Endometrium (tissue), 2 donors: Measurements from ENCODE around the gene HIVEP3.

Experiments used
- FAIRE-seq: peaks from 2 replicates; lab custom pipeline; 2012; peaks lifted over from hg19 to GRCh38; lab: Jason Lieb, UNC
- donor health status: control.
- donor health status: control.

The HIVEP3 gene

GRCh38 chr1:41512701-41513382, 405.9 kb downstream of the HIVEP3 start:
- FAIRE-seq = no peak

GRCh38 chr1:41511239-41511540, 407.5 kb downstream of the HIVEP3 start:
- no peak for FAIRE-seq

GRCh38 chr1:41510531-41511238, 408.0 kb downstream of the HIVEP3 start:
- no peak for FAIRE-seq

- no peak for FAIRE-seq
These were observed 409.5 kb downstream of the HIVEP3 start for GRCh38 chr1:41509270-41509671.

- FAIRE-seq = no peak
These were observed 410.4 kb downstream of the HIVEP3 start for GRCh38 chr1:41508290-41508689.

GRCh38 chr1:41507836-41508235, 410.9 kb downstream of the HIVEP3 start:
- no peak for FAIRE-seq

- FAIRE-seq = no peak
These were observed 411.5 kb downstream of the HIVEP3 start for GRCh38 chr1:41507110-41507720.

GRCh38 chr1:41504114-41505035, 414.3 kb downstream of the HIVEP3 start:
- no peak for FAIRE-seq

GRCh38 chr1:41503538-41504113, 415.1 kb downstream of the HIVEP3 start:
- peak; percentile 15 for FAIRE-seq

GRCh38 chr1:41502912-41503311, 415.8 kb downstream of the HIVEP3 start:
- FAIRE-seq = no peak

GRCh38 chr1:41501581-41501980, 417.1 kb downstream of the HIVEP3 start:
- no peak for FAIRE-seq

GRCh38 chr1:41500781-41501518, 417.8 kb downstream of the HIVEP3 start:
- FAIRE-seq = no peak

GRCh38 chr1:41500378-41500777, 418.3 kb downstream of the HIVEP3 start:
- FAIRE-seq = no peak

- FAIRE-seq = no peak
These were observed 419.1 kb downstream of the HIVEP3 start for GRCh38 chr1:41499591-41499990.

- no peak for FAIRE-seq
These were observed 419.9 kb downstream of the HIVEP3 start for GRCh38 chr1:41498804-41499203.

- no peak for FAIRE-seq
These were observed 420.3 kb downstream of the HIVEP3 start for GRCh38 chr1:41498391-41498790.

GRCh38 chr1:41497461-41498030, 421.2 kb downstream of the HIVEP3 start:
- no peak for FAIRE-seq

- FAIRE-seq = no peak
These were observed 421.7 kb downstream of the HIVEP3 start for GRCh38 chr1:41497056-41497440.

- no peak for FAIRE-seq
These were observed 422.4 kb downstream of the HIVEP3 start for GRCh38 chr1:41496080-41497055.
